ENCODE data around the gene MUC22.

MUC22 gene

GRCh38 chr6:31081872-31082271 is 71.6 kb downstream of the MUC22 start:
- DNase-seq = no peak

GRCh38 chr6:31083742-31084354 is 73.6 kb downstream of the MUC22 start:
- DNase-seq = peak; percentile 90

Measured in fibroblast of skin of scalp (primary cell).